NB4 (cell line): ENCODE results near the gene TTC38.
"Not testable (repeated sequence)": the region's sequence is repeated elsewhere in the genome, so short reads cannot be mapped to it uniquely, and the experiment has no call there.

Experiments
- DNase-seq: peaks from one replicate; pipeline ENCODE4 v3.0.0; 2010; ENCODE audit warnings: low read depth
- H3K4me3 ChIP-seq: one replicate; pipeline ENCODE4 v1.5.1; 2011; ENCODE audit warnings: mild to moderate bottlenecking, low read depth, low read length, moderate library complexity
- CTCF ChIP-seq: IDR thresholded peaks from one replicate; pipeline ENCODE4 v1.5.1; 2012; ENCODE audit warnings: low read depth, low read length
- MAX ChIP-seq: IDR thresholded peaks from 2 replicates; pipeline ENCODE4 v1.6.1; 2011; ENCODE audit warnings: low read depth, low read length
- MYC ChIP-seq: IDR thresholded peaks from 2 replicates; pipeline ENCODE4 v1.6.1; 2011; ENCODE audit warnings: low read depth, low read length
- POLR2A ChIP-seq: IDR thresholded peaks from 2 replicates; pipeline ENCODE4 v1.6.1; 2011; ENCODE audit warnings: mild to moderate bottlenecking; ENCODE audit not compliant: insufficient read length; ENCODE audit errors: extremely low read depth

The TTC38 gene

GRCh38 chr22:46308283-46308988 lies 40.6 kb downstream of the TTC38 start:
- no peak for DNase-seq
- H3K4me3 ChIP-seq, result no peak overlapping the region
- TF ChIP-seq MAX (no peak), POLR2A (no peak), CTCF (no peak), MYC (no peak)

GRCh38 chr22:46309526-46310085 lies 41.8 kb downstream of the TTC38 start:
- TF ChIP-seq MYC (no peak), MAX (no peak), CTCF (no peak), POLR2A (no peak)
- no peak for DNase-seq
- H3K4me3 ChIP-seq, result no peak overlapping the region

- no peak for TF ChIP-seq MYC
- TF ChIP-seq POLR2A, result no peak
- TF ChIP-seq CTCF, result no peak
- TF ChIP-seq MAX, result no peak
- no peak for DNase-seq
These were observed 44.2 kb downstream of the TTC38 start for GRCh38 chr22:46312056-46312455.

GRCh38 chr22:46312848-46313247 lies 45.0 kb downstream of the TTC38 start:
- not testable (repeated sequence) for DNase-seq, H3K4me3 ChIP-seq

More at GRCh38 chr22:46312056-46312455, 44.2 kb downstream of the TTC38 start:
- no peak overlapping the region for H3K4me3 ChIP-seq

- no peak overlapping the region for H3K4me3 ChIP-seq
- no peak for DNase-seq
- TF ChIP-seq MAX, result no peak
- TF ChIP-seq CTCF, result no peak
These were observed 48.2 kb downstream of the TTC38 start for GRCh38 chr22:46315976-46316375.

GRCh38 chr22:46317646-46318045 lies 49.8 kb downstream of the TTC38 start:
- DNase-seq, result no peak
- no peak for TF ChIP-seq MAX
- TF ChIP-seq POLR2A, result no peak
- TF ChIP-seq CTCF, result no peak
- TF ChIP-seq MYC, result no peak
- no peak overlapping the region for H3K4me3 ChIP-seq
